NB4 (cell line): ENCODE data around the gene C12orf60.

Experiments used
- DNase-seq: peaks from one replicate; pipeline ENCODE4 v3.0.0; 2010; ENCODE audit warnings: low read depth
- H3K4me3 ChIP-seq: one replicate; pipeline ENCODE4 v1.5.1; 2011; ENCODE audit warnings: mild to moderate bottlenecking, low read depth, low read length, moderate library complexity
- CTCF ChIP-seq: IDR thresholded peaks from one replicate; pipeline ENCODE4 v1.5.1; 2012; ENCODE audit warnings: low read depth, low read length
- MAX ChIP-seq: IDR thresholded peaks from 2 replicates; pipeline ENCODE4 v1.6.1; 2011; ENCODE audit warnings: low read depth, low read length
- MYC ChIP-seq: IDR thresholded peaks from 2 replicates; pipeline ENCODE4 v1.6.1; 2011; ENCODE audit warnings: low read depth, low read length
- POLR2A ChIP-seq: IDR thresholded peaks from 2 replicates; pipeline ENCODE4 v1.6.1; 2011; ENCODE audit warnings: mild to moderate bottlenecking; ENCODE audit not compliant: insufficient read length; ENCODE audit errors: extremely low read depth

Gene C12orf60

GRCh38 chr12:14845350-14845750, 41.9 kb downstream of the C12orf60 start:
- TF ChIP-seq CTCF (peak; percentile 64), POLR2A (no peak), MAX (no peak)
- peak; percentile 59 for DNase-seq
- H3K4me3 ChIP-seq = no peak overlapping the region

- DNase-seq = peak; percentile 55
- TF ChIP-seq MAX (no peak), POLR2A (no peak), MYC (no peak), CTCF (no peak)
- no peak overlapping the region for H3K4me3 ChIP-seq
These were observed 42.6 kb downstream of the C12orf60 start for GRCh38 chr12:14846042-14846587.

GRCh38 chr12:14846876-14847580, 43.6 kb downstream of the C12orf60 start:
- TF ChIP-seq MYC (no peak), CTCF (no peak), MAX (no peak), POLR2A (no peak)
- no peak overlapping the region for H3K4me3 ChIP-seq
- no peak for DNase-seq

DNA sequence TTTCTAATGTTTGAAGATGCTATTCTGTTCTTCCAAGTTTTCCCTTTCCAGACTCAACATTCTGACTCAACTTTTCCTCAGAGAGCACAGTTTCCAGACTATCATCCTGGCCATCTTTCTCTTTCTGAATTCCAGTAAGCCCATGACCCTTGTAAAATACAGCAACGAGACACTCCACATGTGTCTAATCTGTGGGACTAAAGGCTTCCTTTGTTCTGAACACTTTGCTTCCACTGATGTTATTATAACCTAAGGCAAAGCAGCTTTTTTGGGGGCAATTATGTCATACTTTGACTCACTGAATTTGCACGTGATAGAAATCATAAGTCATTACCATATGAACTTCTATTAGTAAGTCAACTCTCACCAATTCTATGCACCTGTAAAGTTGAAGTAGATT, 46.2 kb downstream of the C12orf60 start:
- TF ChIP-seq CTCF = no peak
- no peak for TF ChIP-seq MAX
- TF ChIP-seq POLR2A = no peak
- no peak for TF ChIP-seq MYC
- no peak overlapping the region for H3K4me3 ChIP-seq
- DNase-seq = no peak

DNA sequence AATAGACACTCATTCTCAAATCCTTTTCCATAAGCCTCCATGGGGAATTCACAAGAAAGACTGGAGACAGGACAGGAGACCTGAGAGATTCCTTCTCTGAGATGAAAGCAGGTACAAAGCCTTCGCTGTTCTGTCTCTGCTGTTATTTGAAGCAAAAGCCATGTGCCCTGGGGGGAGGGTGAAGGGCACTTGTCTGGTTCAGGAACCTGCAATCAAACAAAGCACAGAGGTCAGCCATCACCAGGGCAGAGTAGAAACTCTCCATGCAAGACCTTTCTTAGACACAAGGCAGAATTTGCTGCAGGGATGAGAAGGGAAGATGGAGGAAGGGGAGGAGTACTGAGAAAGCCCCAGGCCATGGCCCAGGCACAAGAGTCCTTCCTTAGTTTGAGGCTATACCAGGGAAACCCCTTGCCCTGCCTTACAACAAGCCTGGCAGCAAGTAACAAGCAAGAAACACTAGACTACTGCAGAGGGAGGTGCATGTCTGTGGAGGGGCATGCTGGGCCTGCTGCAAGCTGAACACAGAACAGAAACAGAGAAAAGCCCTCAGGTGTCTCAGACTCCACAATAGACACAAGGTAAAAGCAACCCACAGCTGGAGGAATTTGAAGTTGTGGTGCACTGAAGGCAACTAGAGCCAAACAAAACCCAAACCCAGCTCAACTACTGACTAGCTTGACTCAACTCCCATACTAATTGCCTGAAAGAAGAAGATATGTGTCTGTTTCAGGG, 47.6 kb downstream of the C12orf60 start:
- no peak overlapping the region for H3K4me3 ChIP-seq
- no peak for TF ChIP-seq CTCF
- no peak for TF ChIP-seq MYC
- TF ChIP-seq MAX = no peak
- no peak for TF ChIP-seq POLR2A

More for the DNA sequence above, 47.6 kb downstream of the C12orf60 start:
- DNase-seq = no peak
